Sigmoid colon (tissue), 7 donors: ENCODE results near the gene SPDYA. TPM values are rescaled to one million over a fixed set of nuclear protein-coding genes. Genes with fewer than 3 reads are reported as not detected.

Experiments
- DNase-seq: peaks from one replicate; pipeline ENCODE4 v3.0.0-alpha.2; 2019
- H3K27ac ChIP-seq, 4 donors: fragments of 200-600 bp; sonication (generic); one replicate each; pipeline ENCODE4 v1.5.1; 2016 to 2019; ENCODE audit warnings: mild to moderate bottlenecking in 1 of 4
- H3K27me3 ChIP-seq, 3 donors: fragments of 200-600 bp; sonication (generic); one replicate each; pipeline ENCODE4 v1.5.1; 2019; ENCODE audit warnings: mild to moderate bottlenecking in 1 of 3
- H3K36me3 ChIP-seq, 4 donors: fragments of 200-600 bp; sonication (generic); one replicate each; pipeline ENCODE4 v1.5.1; 2016 to 2019
- H3K4me1 ChIP-seq, 4 donors: fragments of 200-600 bp; sonication (generic); one replicate each; pipeline ENCODE4 v1.5.1; 2017 to 2019
- H3K4me3 ChIP-seq, 4 donors: fragments of 200-600 bp; sonication (generic); one replicate each; pipeline ENCODE4 v1.5.1; 2017 to 2019; ENCODE audit warnings: mild to moderate bottlenecking in 2 of 4, moderate library complexity in 1 of 4
- H3K9me3 ChIP-seq, 4 donors: fragments of 200-600 bp in 3 of 4; sonication (generic) in 3 of 4; one replicate each; pipeline versions ENCODE4 v1.5.1 to v1.6.1; 2013 to 2019
- CTCF ChIP-seq, 4 experiments: fragments of 450-650 bp in 3 of 4; fragments of 200-600 bp in 1 of 4; IDR thresholded peaks; one replicate each; pipeline ENCODE4 v1.5.1; 2016 to 2019; ENCODE audit warnings: antibody characterized with exemption in 4 of 4, mild to moderate bottlenecking in 3 of 4, moderate library complexity in 2 of 4
- EP300 ChIP-seq, 4 donors: sonication (generic); formaldehyde crosslinking; IDR thresholded peaks; one replicate each; pipeline ENCODE4 v1.6.1; 2017; ENCODE audit warnings: antibody characterized with exemption in 4 of 4
- POLR2A ChIP-seq, 2 donors: fragments of 450-650 bp; IDR thresholded peaks; one replicate each; pipeline ENCODE4 v1.6.1; 2016; ENCODE audit warnings: antibody characterized with exemption in 2 of 2, mild to moderate bottlenecking in 2 of 2, moderate library complexity in 2 of 2
- POLR2AphosphoS5 ChIP-seq, 4 donors: sonication (generic); formaldehyde crosslinking; IDR thresholded peaks; one replicate each; pipeline ENCODE4 v1.6.1; 2017; ENCODE audit warnings: antibody characterized with exemption in 4 of 4
- whole genome bisulfite sequencing, 2 donors: extraction: QIAGEN DNeasy Blood & Tissue Kit; methylation state at CpG; one replicate each; pipeline ENCODE4 v1.1.7; 2013; 5-methylcytosine and 5-hydroxymethylcytosine counted together
- intact Hi-C: fragments of 100-400 bp; cut with DNase I; formaldehyde crosslinking; loops from one replicate; pipeline ENCODE4 v1.15.1; 2023
- polyA plus RNA-seq, 3 donors: library from polyadenylated mRNA; stranded (reverse); fragments of 200-250 nt; gene quantifications; one replicate each; pipeline ENCODE4 v1.2.3, GENCODE V29; 2013
- total RNA-seq, 4 donors: library from RNA; depleted of rRNA; stranded (reverse); fragments of >200 nt; gene quantifications; one replicate each; pipeline ENCODE4 v1.1.0, GENCODE V29; 2016
- donor health status: healthy with polysubstance abuse.
- donor health status: Bipolar disorder and iron deficiency.
- donor health status: healthy.

The SPDYA gene
- total and polyA plus RNA-seq, 7 donors, result 0.13 to 2.2 (median 1.0) TPM; not detected in 1

DNA sequence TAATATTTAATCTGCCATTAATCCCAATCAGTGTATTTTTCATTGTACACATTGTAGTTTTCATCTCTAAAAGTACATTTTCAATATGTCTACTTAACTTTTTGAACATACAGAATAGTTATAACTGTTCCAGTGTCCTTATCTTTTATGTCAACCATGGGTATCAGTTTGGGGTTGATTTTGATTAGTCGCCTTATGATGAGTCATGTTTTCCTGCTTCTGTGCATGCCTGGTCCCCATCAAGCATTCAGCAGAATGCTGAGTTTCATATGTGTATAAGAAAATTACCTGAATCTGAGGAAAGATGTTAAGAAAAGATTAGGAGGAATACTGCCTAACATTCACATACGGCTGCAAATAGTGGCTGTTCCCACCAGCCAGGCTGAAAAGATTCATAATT is 17.7 kb downstream of the SPDYA start:
- Histone ChIP-seq H3K4me3 (no peak overlapping the region), H3K9me3 (no peaks in the 10 kb centered on the region), H3K36me3 (no peaks in the 10 kb centered on the region), H3K27me3 (no peaks in the 10 kb centered on the region), H3K27ac (no peak overlapping the region), H3K4me1 (no peaks in the 10 kb centered on the region)
- intact Hi-C loops, result loop anchor here (10.0 kb wide), 1 partner anchor 1246 kb away; no protein-coding TSS in a partner anchor
- 87% methylated on average over 2 of the region's 2 CpGs for WGBS, 2 donors
- TF ChIP-seq CTCF (IDR thresholded peaks at IDR 0.05), result no peak
- no peak for TF ChIP-seq POLR2AphosphoS5 (IDR thresholded peaks at IDR 0.05)
- no peak for TF ChIP-seq EP300 (IDR thresholded peaks at IDR 0.05)
- no peak for TF ChIP-seq POLR2A (IDR thresholded peaks at IDR 0.05)
- DNase-seq, result no peak

DNA sequence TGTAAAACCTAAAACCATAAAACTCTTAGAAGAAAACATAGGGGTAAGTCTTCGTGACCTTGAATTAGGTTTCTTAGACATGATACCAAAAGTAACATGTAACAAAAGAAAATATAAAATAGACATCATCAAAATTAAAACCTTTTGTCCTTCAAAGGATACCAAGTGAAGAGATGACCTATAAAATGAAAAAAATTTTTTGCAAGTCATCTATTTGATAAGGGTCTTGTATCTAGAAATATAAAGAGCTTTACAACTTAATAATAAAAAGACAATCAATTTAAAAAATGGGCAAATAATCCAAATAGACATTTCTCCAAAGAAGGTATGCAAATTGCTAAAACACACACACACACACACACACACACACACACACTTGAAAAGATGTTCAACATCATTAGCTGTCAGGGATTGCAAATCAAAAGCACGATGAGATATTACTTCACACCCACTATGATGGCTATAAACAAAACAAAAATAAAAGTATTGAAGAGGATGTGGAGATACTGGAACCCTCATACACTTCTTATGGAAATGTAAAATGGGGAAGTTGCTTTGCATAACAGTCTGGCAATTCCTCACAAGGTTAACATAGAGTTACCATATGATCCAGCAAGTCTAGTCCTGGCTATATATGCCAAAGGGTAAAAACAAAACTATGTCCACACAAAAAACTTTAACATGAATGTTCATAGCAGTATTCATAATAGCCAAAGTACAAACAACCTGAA is 23.3 kb downstream of the SPDYA start:
- TF ChIP-seq CTCF (IDR thresholded peaks at IDR 0.05) (no peak), EP300 (IDR thresholded peaks at IDR 0.05) (no peak), POLR2AphosphoS5 (IDR thresholded peaks at IDR 0.05) (no peak), POLR2A (IDR thresholded peaks at IDR 0.05) (no peak)
- DNase-seq, result no peak
- Histone ChIP-seq H3K27me3 (no peaks in the 10 kb centered on the region), H3K27ac (no peak overlapping the region), H3K4me1 (no peaks in the 10 kb centered on the region), H3K9me3 (no peaks in the 10 kb centered on the region), H3K4me3 (no peak overlapping the region), H3K36me3 (no peaks in the 10 kb centered on the region)
- intact Hi-C loops, result no loop called here
- WGBS, 2 donors, result 85 to 86% methylated on average over 2 of the region's 2 CpGs

GRCh38 chr2:28835781-28836180 is 25.1 kb downstream of the SPDYA start:
- no peak overlapping the region for H3K4me3 ChIP-seq
- TF ChIP-seq POLR2A (IDR thresholded peaks at IDR 0.05), result no peak
- no peak for TF ChIP-seq POLR2AphosphoS5 (IDR thresholded peaks at IDR 0.05)
- TF ChIP-seq EP300 (IDR thresholded peaks at IDR 0.05), result no peak
- TF ChIP-seq CTCF (IDR thresholded peaks at IDR 0.05), result no peak
- H3K9me3 ChIP-seq, result no peaks in the 10 kb centered on the region
- no peaks in the 10 kb centered on the region for H3K36me3 ChIP-seq
- no peak for DNase-seq
- H3K27ac ChIP-seq, result no peak overlapping the region
- H3K4me1 ChIP-seq, result no peaks in the 10 kb centered on the region
- intact Hi-C loops, result no loop called here
- no peaks in the 10 kb centered on the region for H3K27me3 ChIP-seq
- 77 to 84% methylated on average over 2 of the region's 2 CpGs for WGBS, 2 donors

GRCh38 chr2:28838971-28839370 is 28.3 kb downstream of the SPDYA start:
- Histone ChIP-seq H3K36me3 (no peaks in the 10 kb centered on the region), H3K4me1 (no peaks in the 10 kb centered on the region), H3K4me3 (no peak overlapping the region), H3K27ac (no peak overlapping the region), H3K9me3 (no peaks in the 10 kb centered on the region), H3K27me3 (no peaks in the 10 kb centered on the region)
- TF ChIP-seq POLR2A (IDR thresholded peaks at IDR 0.05) (no peak), EP300 (IDR thresholded peaks at IDR 0.05) (no peak), CTCF (IDR thresholded peaks at IDR 0.05) (no peak), POLR2AphosphoS5 (IDR thresholded peaks at IDR 0.05) (no peak)
- 95 to 96% methylated on average over 2 of the region's 2 CpGs for WGBS, 2 donors
- DNase-seq, result no peak
- intact Hi-C loops, result no loop called here

DNA sequence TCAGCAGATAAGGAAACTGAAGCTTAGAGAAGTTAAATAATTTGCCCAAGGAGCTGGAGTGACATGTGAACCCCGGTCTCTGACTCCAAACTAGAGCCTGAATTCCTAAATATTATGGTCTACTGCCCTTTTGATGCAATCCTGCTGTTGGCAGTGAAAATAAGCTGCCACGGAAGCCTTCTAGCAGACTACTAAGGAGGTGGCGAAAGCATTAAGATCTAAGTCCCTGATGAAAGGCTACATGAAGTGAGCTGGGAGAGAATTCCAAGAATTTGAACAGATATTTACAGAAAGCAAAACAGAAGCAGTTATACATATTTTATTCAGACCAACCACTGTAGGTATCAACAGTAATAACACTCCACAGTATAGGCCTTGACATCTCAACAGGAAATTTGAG is 31.4 kb downstream of the SPDYA start:
- no peak for DNase-seq
- no peak for TF ChIP-seq POLR2AphosphoS5 (IDR thresholded peaks at IDR 0.05)
- TF ChIP-seq CTCF (IDR thresholded peaks at IDR 0.05), result no peak
- no peak for TF ChIP-seq EP300 (IDR thresholded peaks at IDR 0.05)
- TF ChIP-seq POLR2A (IDR thresholded peaks at IDR 0.05), result no peak
- intact Hi-C loops, result no loop called here

More for the DNA sequence above, 31.4 kb downstream of the SPDYA start:
- Histone ChIP-seq H3K27ac (no peak overlapping the region), H3K27me3 (no peaks in the 10 kb centered on the region), H3K4me1 (no peaks in the 10 kb centered on the region), H3K9me3 (no peaks in the 10 kb centered on the region), H3K4me3 (no peak overlapping the region), H3K36me3 (peaks cover 0 to 3% (median 0%) of the 10 kb centered on the region in 4 donors)
- WGBS, 2 donors, result 59 to 61% methylated on average over 3 of the region's 3 CpGs
